ENCODE results near the gene NT5E. TPM values are rescaled to one million over a fixed set of nuclear protein-coding genes. Genes with fewer than 3 reads are reported as not detected.

The NT5E gene
- polyA plus RNA-seq, 1 of the 3 experiments (the other 2 are of a cell fraction): 443 TPM

- Histone ChIP-seq H3K27me3 (ENCODE audit: insufficient read depth) (no peaks in the 10 kb centered on the region), H3K4me3 (ENCODE audit: low read depth in 2 of 2, low read length in 1 of 2) (no peak overlapping the region), H3K27ac (ENCODE audit: low read depth in 2 of 2, low read length in 1 of 2) (no peak overlapping the region), H3K4me2 (no peak overlapping the region), H3K9me2 (no peaks in the 10 kb centered on the region), H4K20me1 (ENCODE audit: insufficient read depth) (no peaks in the 10 kb centered on the region), H3K36me3 (replicated peaks in 1 of 2; ENCODE audit: control insufficient read depth in 1 of 2, insufficient read depth in 2 of 2, low read length in 1 of 2) (peaks cover 46 to 62% of the 10 kb centered on the region in 2 experiments), H3K9me3 (no peaks in the 10 kb centered on the region), H3K9ac (no peak overlapping the region), H3F3A (replicated peaks; ENCODE audit: insufficient read depth) (peaks cover 83% of the 10 kb centered on the region), H3K79me2 (ENCODE audit: insufficient read depth) (no peaks in the 10 kb centered on the region), H2AFZ (ENCODE audit: low read depth) (no peak overlapping the region), H3K4me1 (ENCODE audit: control insufficient read depth in 1 of 2, insufficient read depth in 2 of 2, low read depth in 1 of 2, low read length in 1 of 2) (no peaks in the 10 kb centered on the region)
- ChIA-PET POLR2A (no interaction called here), CTCF (interaction anchor here (1.1 to 5.2 kb wide), 3 partner anchors 13 to 141 kb away, joined by 5 to 53 read pairs (median 7); no protein-coding TSS in a partner anchor)
- 86% methylated on average over 8 of the region's 8 CpGs for WGBS (ENCODE audit: low lambda C conversion rate)
- no peak for DNase-seq
- TF ChIP-seq POLR2AphosphoS5 (IDR thresholded peaks at IDR 0.05; ENCODE audit: low read depth, low read length) (peak; percentile 29; the same call in 1 of the 2 replicates), FOXM1 (IDR thresholded peaks at IDR 0.05; ENCODE audit: low read depth) (no peak), TAF1 (IDR thresholded peaks at IDR 0.05; ENCODE audit: borderline replicate concordance, low read depth, low read length) (no peak)
Measured at GRCh38 chr6:85496009-85496579, 46.2 kb downstream of the NT5E start.

GRCh38 chr6:85496856-85497255 lies 47.0 kb downstream of the NT5E start:
- Histone ChIP-seq H3K36me3 (replicated peaks in 1 of 2; ENCODE audit: control insufficient read depth in 1 of 2, insufficient read depth in 2 of 2, low read length in 1 of 2) (peaks cover 39 to 59% of the 10 kb centered on the region in 2 experiments), H3K27me3 (ENCODE audit: insufficient read depth) (no peaks in the 10 kb centered on the region), H2AFZ (ENCODE audit: low read depth) (no peak overlapping the region), H3K9ac (no peak overlapping the region), H4K20me1 (ENCODE audit: insufficient read depth) (no peaks in the 10 kb centered on the region), H3K9me2 (no peaks in the 10 kb centered on the region), H3K27ac (ENCODE audit: low read depth in 2 of 2, low read length in 1 of 2) (no peak overlapping the region), H3K4me3 (ENCODE audit: low read depth in 2 of 2, low read length in 1 of 2) (no peak overlapping the region), H3F3A (replicated peaks; ENCODE audit: insufficient read depth) (peaks cover 76% of the 10 kb centered on the region), H3K4me2 (no peak overlapping the region), H3K9me3 (no peaks in the 10 kb centered on the region), H3K4me1 (ENCODE audit: control insufficient read depth in 1 of 2, insufficient read depth in 2 of 2, low read depth in 1 of 2, low read length in 1 of 2) (no peaks in the 10 kb centered on the region), H3K79me2 (ENCODE audit: insufficient read depth) (no peaks in the 10 kb centered on the region)
- no peak for TF ChIP-seq RCOR1 (IDR thresholded peaks at IDR 0.05; ENCODE audit: low read length)
- TF ChIP-seq RAD21 (IDR thresholded peaks at IDR 0.05; ENCODE audit: low read length): no peak
- TF ChIP-seq YY1 (IDR thresholded peaks at IDR 0.05; ENCODE audit: low read depth): no peak
- no peak for TF ChIP-seq TAF1 (IDR thresholded peaks at IDR 0.05; ENCODE audit: borderline replicate concordance, low read depth, low read length)
- no peak for TF ChIP-seq EZH2phosphoT487 (IDR thresholded peaks at IDR 0.05; ENCODE audit: borderline replicate concordance, low read depth)
- no peak for TF ChIP-seq RXRA (IDR thresholded peaks at IDR 0.05; ENCODE audit: borderline replicate concordance, low read depth)
- TF ChIP-seq, protein P1, sequence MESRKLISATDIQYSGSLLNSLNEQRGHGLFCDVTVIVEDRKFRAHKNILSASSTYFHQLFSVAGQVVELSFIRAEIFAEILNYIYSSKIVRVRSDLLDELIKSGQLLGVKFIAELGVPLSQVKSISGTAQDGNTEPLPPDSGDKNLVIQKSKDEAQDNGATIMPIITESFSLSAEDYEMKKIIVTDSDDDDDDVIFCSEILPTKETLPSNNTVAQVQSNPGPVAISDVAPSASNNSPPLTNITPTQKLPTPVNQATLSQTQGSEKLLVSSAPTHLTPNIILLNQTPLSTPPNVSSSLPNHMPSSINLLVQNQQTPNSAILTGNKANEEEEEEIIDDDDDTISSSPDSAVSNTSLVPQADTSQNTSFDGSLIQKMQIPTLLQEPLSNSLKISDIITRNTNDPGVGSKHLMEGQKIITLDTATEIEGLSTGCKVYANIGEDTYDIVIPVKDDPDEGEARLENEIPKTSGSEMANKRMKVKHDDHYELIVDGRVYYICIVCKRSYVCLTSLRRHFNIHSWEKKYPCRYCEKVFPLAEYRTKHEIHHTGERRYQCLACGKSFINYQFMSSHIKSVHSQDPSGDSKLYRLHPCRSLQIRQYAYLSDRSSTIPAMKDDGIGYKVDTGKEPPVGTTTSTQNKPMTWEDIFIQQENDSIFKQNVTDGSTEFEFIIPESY (IDR thresholded peaks at IDR 0.05; ENCODE audit: borderline replicate concordance, low read depth): no peak
- no peak for TF ChIP-seq FOXM1 (IDR thresholded peaks at IDR 0.05; ENCODE audit: low read depth)
- no peak for TF ChIP-seq RFX5 (IDR thresholded peaks at IDR 0.05; ENCODE audit: low read length)
- TF ChIP-seq, protein P2, sequence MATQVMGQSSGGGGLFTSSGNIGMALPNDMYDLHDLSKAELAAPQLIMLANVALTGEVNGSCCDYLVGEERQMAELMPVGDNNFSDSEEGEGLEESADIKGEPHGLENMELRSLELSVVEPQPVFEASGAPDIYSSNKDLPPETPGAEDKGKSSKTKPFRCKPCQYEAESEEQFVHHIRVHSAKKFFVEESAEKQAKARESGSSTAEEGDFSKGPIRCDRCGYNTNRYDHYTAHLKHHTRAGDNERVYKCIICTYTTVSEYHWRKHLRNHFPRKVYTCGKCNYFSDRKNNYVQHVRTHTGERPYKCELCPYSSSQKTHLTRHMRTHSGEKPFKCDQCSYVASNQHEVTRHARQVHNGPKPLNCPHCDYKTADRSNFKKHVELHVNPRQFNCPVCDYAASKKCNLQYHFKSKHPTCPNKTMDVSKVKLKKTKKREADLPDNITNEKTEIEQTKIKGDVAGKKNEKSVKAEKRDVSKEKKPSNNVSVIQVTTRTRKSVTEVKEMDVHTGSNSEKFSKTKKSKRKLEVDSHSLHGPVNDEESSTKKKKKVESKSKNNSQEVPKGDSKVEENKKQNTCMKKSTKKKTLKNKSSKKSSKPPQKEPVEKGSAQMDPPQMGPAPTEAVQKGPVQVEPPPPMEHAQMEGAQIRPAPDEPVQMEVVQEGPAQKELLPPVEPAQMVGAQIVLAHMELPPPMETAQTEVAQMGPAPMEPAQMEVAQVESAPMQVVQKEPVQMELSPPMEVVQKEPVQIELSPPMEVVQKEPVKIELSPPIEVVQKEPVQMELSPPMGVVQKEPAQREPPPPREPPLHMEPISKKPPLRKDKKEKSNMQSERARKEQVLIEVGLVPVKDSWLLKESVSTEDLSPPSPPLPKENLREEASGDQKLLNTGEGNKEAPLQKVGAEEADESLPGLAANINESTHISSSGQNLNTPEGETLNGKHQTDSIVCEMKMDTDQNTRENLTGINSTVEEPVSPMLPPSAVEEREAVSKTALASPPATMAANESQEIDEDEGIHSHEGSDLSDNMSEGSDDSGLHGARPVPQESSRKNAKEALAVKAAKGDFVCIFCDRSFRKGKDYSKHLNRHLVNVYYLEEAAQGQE (IDR thresholded peaks at IDR 0.05; ENCODE audit: low read depth, low read length): no peak
- TF ChIP-seq TCF12 (IDR thresholded peaks at IDR 0.05): no peak
- no peak for TF ChIP-seq FOSL2 (IDR thresholded peaks at IDR 0.05; ENCODE audit: borderline replicate concordance, low read depth)
- no peak for TF ChIP-seq GABPA (IDR thresholded peaks at IDR 0.05; ENCODE audit: low read depth)
- no peak for TF ChIP-seq JUND (IDR thresholded peaks at IDR 0.05)
- no peak for TF ChIP-seq IRF3 (IDR thresholded peaks at IDR 0.05; ENCODE audit: low read depth, low read length)
- TF ChIP-seq POLR2AphosphoS5 (IDR thresholded peaks at IDR 0.05; ENCODE audit: low read depth, low read length): no peak; the same call in 1 of the 2 replicates
- no peak for TF ChIP-seq GATA2 (CRISPR knock-in tag; IDR thresholded peaks at IDR 0.05)
- no peak for TF ChIP-seq MAX (IDR thresholded peaks at IDR 0.05; ENCODE audit: low read depth)
- no peak for TF ChIP-seq PBX3 (IDR thresholded peaks at IDR 0.05)
- no peak for TF ChIP-seq SIN3A (IDR thresholded peaks at IDR 0.05; ENCODE audit: borderline replicate concordance, low read depth, low read length)
- POLR2A ChIA-PET: no interaction called here
- DNase-seq: no peak
- WGBS (ENCODE audit: low lambda C conversion rate): 93% methylated on average over 4 of the region's 5 CpGs
- CTCF ChIA-PET: interaction anchor here (1.1 kb wide), 2 partner anchors 13 to 14 kb away, joined by 4 to 5 read pairs; no protein-coding TSS in a partner anchor
